GM04503 (cell line): Measurements from ENCODE around the gene DSTN.

Experiments used
- DNase-seq: peaks from one replicate; pipeline ENCODE4 v3.0.0-alpha.2; 2012; ENCODE audit warnings: low read depth

DSTN gene

GRCh38 chr20:17637985-17638640 is 68.2 kb downstream of the DSTN start:
- no peak for DNase-seq

DNA sequence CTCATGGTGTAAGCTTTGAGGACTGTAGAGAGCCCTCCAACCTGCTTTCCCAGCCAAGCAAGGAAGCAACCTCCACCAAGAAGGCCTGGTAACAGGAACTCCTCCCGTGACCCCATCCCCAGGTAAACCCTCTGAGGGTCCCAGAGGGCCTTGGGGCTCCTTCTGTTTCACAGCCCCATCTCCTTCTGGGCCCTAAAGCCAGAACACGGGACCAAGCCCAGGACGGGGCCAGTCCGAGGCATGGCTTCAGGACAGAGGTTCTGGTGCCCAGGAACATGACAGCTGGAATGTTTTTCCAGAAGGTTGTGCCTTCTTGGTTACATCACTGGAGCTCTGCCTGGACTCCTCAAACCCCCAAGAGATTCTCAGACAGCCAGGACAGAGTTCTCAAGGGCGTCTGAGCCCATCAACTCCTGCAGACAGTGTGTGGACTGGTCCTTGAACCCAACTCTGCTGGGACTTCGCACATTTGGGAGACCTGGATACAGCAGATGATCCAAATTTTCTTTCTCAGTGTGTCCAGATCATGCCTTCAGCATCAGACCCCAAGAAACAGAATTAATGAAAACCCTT is 69.0 kb downstream of the DSTN start:
- DNase-seq = no peak

GRCh38 chr20:17640146-17640874 is 70.4 kb downstream of the DSTN start:
- DNase-seq = no peak

- DNase-seq = no peak
Observed at GRCh38 chr20:17640875-17641378, 71.1 kb downstream of the DSTN start.

DNA sequence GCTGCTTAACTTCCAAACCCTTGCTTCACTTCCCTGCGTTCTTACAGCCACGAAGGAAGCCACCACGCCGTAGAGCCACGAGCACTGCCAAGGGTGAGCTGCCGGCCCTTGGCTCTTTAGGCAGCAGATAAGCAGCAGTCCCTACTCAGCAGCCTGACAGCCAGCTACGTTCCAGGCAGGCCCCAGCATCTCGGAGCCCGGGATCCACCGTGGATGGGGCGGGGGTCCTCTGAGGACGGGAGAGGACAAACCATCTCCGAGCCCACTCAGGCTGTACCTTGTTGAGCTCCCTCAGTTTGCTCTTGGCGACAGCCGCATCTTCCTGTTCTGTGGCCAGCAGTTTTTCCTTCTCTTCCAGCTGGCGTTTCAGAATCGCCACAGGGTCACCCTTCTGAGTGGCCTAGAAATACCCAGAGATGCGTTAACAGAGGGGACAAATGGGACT is 71.7 kb downstream of the DSTN start:
- DNase-seq = no peak

DNA sequence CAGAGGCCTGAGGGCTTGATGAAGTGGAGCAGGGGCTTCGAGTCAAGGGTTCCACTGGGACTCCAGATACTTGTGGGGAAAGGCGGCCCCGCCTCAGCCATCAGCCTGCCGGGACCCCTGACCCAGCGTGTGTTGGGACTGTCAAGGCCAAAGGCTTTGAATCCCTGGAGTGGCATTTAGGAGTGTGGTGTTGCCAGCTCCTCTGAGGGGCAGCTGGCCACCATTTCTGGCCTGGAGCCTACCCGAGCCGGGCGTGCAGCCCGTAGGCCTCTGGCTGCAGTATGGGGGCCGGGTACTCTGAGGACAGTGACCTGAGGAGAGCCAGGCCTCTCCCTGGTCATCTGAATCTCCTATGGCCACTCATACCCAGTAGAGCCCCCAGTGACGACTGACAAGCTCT is 72.1 kb downstream of the DSTN start:
- DNase-seq = no peak

GRCh38 chr20:17642404-17643269 is 72.8 kb downstream of the DSTN start:
- DNase-seq = no peak

DNA sequence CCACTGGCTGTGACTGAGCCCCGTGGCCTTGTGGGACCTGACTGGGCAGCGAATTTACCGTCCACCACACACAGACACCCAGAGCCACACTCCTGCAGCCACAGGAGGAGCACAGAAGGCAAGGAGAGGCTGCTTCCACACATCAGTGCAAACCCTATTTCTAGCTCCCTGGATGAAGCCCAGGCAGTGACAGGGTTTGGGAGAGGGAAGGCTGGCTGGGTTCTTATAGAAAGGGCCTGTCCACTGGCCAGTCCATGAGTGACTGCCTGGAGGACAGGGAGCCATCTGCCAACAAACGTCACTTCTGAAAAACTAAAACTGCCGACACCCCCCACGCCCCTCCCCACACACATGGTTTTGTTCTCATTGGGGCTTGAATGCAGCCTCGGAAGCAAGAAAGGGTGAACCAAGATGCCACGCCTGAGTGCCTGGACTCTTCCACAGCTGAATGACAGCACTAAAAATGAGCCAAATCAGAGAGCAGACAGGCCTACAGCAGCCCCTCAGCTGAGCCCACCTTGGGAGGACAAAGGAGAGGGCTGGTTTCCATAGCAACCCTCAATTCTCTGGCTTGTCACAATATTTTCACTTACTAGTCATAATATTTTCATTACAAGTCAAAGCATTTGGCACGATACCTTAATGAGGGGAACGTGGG is 73.8 kb downstream of the DSTN start:
- DNase-seq = no peak

GRCh38 chr20:17644451-17644850 is 74.6 kb downstream of the DSTN start:
- DNase-seq = no peak

DNA sequence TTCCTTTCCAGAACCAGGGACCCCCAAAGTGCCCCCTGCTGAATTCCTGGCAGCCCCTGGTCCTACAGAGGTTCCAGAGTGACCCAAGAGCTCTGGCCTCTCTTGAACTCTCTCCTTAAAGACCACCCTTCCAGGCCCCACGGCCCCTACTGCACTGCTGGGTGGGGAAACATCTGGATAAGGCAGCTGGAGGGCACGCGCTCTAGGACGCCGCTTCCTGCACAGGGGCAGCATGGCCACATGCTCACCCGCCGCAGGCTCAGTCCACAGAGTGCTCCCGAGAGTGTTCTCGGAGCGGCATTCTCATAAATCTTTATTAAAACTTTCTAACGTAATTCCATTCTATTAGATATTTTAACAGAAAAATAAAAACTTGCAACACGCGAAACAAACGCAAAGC is 75.1 kb downstream of the DSTN start:
- DNase-seq = no peak

GRCh38 chr20:17645546-17646208 is 75.8 kb downstream of the DSTN start:
- no peak for DNase-seq

GRCh38 chr20:17646209-17646960 is 76.5 kb downstream of the DSTN start:
- DNase-seq = no peak

DNA sequence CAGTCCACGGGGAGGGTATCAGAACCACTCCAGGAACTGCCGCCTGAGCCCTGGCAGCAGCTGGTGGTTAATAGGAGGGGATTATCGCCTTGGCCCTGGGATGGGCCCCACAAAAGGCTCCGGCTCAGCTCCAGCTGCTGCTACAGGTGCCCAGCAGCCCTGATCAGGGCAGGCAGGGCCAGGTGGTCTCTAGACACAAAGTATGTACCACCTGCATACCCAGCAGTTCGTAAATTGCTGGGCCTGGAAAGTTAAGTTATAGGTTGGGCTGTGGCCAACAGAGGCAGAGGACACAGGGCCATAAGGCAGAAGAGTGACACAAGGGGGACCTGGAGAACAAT is 77.1 kb downstream of the DSTN start:
- no peak for DNase-seq

DNA sequence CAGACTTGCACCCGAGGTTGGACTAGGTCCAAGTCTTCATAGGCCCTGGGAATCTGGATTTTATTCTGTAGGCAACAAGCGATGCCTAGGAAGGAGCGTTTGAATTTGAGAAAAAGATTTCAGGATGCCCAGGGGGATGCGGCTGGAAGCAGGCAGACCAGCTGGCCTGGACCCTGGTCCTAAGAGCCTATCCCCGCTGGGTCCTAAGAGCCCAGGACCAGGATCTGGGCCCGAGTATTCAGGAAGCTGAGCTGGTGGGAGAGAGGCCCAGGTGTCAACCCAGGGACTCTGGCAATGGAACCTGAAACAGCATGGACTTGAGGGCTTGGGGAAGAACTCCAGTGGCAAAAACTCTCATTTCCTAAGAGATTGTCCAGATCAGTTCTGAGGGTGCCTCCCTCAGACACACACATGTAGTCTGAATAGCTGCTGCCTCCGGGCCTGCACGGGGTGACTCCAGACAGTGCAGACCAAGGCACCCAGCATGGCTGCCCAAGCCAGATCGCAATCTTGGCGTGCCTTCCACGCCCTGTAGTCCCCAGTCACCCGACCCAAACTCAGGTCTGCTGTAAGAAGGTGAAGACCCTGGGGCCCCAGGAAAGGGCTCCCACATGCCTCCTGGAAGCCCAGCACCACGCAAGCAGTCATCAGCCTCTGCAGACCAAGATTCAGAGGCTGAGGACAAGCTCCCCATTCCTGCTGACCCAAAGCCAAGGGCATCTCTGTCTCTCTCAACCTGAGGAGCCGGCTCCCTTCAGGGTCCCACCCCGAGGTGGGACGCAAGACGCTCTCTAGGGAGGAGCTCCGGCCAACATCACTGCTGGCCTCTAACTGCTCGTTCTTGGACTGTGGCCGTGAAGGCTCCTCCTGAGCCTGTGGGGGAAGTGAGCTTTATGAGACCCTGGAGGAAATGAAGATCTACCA is 77.8 kb downstream of the DSTN start:
- DNase-seq = no peak

- no peak for DNase-seq
Observed at GRCh38 chr20:17648315-17648646, 78.4 kb downstream of the DSTN start.

DNA sequence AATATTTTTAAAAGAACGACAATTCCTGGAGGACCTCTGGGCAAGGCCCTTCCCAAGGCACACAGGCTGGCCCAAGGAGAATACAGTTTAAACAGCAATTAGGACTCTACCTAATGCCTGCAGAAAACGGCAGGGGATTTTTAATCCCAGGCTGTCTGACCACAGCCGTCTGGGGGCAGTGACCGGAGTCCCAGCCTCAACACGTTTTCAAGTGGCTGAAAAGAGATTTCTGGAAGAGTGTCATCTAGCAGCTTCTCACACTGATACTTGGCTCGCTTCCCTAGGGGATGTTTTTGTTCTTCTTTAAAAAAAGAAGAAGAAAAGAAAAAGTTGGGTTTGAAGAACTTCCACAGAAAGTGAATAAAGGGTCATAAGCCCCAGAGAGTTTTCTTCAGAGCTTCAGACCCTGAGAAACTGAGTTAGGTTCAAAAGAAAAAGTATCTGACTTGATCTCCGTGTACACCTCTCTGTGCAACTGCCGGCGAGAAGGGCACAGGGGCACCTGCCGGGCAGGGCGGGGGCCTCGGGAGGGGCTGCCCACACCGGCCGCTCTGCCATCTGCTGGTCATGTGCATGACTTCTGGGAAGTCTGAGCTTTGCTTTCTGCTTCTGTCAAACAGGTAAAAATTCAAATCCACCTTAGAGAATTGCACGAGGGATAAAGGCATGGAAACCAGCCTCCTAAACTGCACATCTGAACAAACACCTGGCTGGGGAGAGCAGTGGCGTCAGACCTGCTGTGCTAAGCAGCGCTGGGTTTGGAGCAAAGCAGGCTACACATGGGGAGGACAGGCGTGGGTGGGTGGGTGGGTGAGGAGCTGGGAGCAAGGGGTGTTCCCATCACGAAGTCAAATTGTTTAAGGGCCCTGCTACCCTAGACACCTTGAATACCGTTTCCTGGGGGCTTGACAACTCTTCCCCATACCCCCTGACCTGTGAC is 79.2 kb downstream of the DSTN start:
- DNase-seq = no peak

- DNase-seq = no peak
Observed at GRCh38 chr20:17650301-17651128, 80.6 kb downstream of the DSTN start.
